HEK293 (cell line): Measurements from ENCODE around the gene HRG.

Experiments
- ELK4 ChIP-seq: IDR thresholded peaks from 2 replicates; pipeline ENCODE4 v1.6.1; 2011; ENCODE audit warnings: mild to moderate bottlenecking, low read depth, low read length, borderline replicate concordance
- ZBTB17 ChIP-seq: fragments of 450-650 bp; formaldehyde crosslinking; IDR thresholded peaks from 2 replicates; pipeline ENCODE4 v1.5.1; 2016; ENCODE audit warnings: missing biosample characterization, missing genetic modification characterization
- ZBTB48 ChIP-seq: fragments of 450-650 bp; formaldehyde crosslinking; IDR thresholded peaks from 2 replicates; pipeline ENCODE4 v1.5.1; 2016; ENCODE audit warnings: missing biosample characterization, missing genetic modification characterization
- ZNF785 ChIP-seq: fragments of 450-650 bp; formaldehyde crosslinking; IDR thresholded peaks from 2 replicates; pipeline ENCODE4 v1.5.1; 2016; ENCODE audit warnings: missing biosample characterization, missing genetic modification characterization
- TF ChIP-seq, protein P1 (sequence below): fragments of 450-650 bp; formaldehyde crosslinking; IDR thresholded peaks from 2 replicates; pipeline ENCODE4 v1.5.1; 2016; ENCODE audit warnings: missing biosample characterization, missing genetic modification characterization
- TF ChIP-seq, protein P2 (sequence below): fragments of 450-650 bp; formaldehyde crosslinking; IDR thresholded peaks from 2 replicates; pipeline ENCODE4 v1.5.1; 2016; ENCODE audit warnings: missing biosample characterization, missing genetic modification characterization

DNA sequence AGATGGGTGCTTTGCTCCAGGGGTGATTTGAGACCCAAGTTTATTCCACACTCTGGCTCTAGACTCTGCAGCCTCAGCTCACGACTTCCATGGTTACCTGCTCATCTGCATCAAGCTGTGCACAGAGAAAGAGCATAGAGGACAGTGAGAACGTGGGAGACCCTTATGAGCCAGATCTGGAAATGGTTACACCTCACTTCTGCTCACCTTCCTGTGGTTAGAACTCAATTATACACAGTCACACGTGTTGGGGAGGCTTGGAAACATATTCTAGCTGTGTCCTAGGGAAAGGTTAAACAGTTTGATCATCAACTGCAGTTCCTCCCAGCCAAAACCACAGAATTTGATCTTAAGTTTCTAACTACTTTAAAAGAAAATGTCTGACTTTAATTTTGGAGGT, 23.8 kb upstream of the HRG start:
- TF ChIP-seq, protein P1, sequence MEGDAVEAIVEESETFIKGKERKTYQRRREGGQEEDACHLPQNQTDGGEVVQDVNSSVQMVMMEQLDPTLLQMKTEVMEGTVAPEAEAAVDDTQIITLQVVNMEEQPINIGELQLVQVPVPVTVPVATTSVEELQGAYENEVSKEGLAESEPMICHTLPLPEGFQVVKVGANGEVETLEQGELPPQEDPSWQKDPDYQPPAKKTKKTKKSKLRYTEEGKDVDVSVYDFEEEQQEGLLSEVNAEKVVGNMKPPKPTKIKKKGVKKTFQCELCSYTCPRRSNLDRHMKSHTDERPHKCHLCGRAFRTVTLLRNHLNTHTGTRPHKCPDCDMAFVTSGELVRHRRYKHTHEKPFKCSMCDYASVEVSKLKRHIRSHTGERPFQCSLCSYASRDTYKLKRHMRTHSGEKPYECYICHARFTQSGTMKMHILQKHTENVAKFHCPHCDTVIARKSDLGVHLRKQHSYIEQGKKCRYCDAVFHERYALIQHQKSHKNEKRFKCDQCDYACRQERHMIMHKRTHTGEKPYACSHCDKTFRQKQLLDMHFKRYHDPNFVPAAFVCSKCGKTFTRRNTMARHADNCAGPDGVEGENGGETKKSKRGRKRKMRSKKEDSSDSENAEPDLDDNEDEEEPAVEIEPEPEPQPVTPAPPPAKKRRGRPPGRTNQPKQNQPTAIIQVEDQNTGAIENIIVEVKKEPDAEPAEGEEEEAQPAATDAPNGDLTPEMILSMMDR (tag by site-specific recombination): no peak
- no peak for TF ChIP-seq ELK4
- TF ChIP-seq ZNF785 (tag by site-specific recombination): no peak
- TF ChIP-seq, protein P2, sequence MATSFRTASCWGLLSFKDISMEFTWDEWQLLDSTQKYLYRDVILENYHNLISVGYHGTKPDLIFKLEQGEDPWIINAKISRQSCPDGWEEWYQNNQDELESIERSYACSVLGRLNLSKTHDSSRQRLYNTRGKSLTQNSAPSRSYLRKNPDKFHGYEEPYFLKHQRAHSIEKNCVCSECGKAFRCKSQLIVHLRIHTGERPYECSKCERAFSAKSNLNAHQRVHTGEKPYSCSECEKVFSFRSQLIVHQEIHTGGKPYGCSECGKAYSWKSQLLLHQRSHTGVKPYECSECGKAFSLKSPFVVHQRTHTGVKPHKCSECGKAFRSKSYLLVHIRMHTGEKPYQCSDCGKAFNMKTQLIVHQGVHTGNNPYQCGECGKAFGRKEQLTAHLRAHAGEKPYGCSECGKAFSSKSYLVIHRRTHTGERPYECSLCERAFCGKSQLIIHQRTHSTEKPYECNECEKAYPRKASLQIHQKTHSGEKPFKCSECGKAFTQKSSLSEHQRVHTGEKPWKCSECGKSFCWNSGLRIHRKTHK: no peak
- no peak for TF ChIP-seq ZBTB17 (tag by site-specific recombination)
- no peak for TF ChIP-seq ZBTB48
